Fibroblast of lung (primary cell): Measurements from ENCODE around the gene HMGB3.

Source experiments
- CTCF ChIP-seq, 2 donors: IDR thresholded peaks in 1 of 2; conservative IDR thresholded peaks in 1 of 2; 1 replicate in 1 of 2; 2 replicates in 1 of 2; pipeline ENCODE4 v1.5.1; 2011 to 2012; ENCODE audit warnings: low read length in 2 of 2, control low read depth in 1 of 2, inconsistent platforms in 1 of 2, low read depth in 1 of 2, mild to moderate bottlenecking in 1 of 2
- EZH2 ChIP-seq: IDR thresholded peaks from 2 replicates; pipeline ENCODE4 v1.5.1; 2012; ENCODE audit warnings: low read length, control low read depth, mild to moderate bottlenecking; ENCODE audit errors: missing control alignments

GRCh38 chrX:150961631-150962030 is 21.5 kb upstream of the HMGB3 start:
- TF ChIP-seq EZH2 (no peak), CTCF (conservative IDR thresholded peaks at IDR 0.05 in 1 of 2, IDR thresholded peaks at IDR 0.05 in 1 of 2; ENCODE audit: low read depth in 1 of 2, low read length in 2 of 2) (no peak)
